HL-60/S4 treated with phorbol 12-myristate 13-acetate at 8.2 ng/mL for 4 days and 3 days (cell line): ENCODE data around the gene FUT1.

Source experiments
- in situ Hi-C: fragments of 300-500 bp; cut with MboI; formaldehyde crosslinking; loops from 2 replicates; pipeline ENCODE4 v1.15.0; 2022; ENCODE audit warnings: low sequenced_read_pairs

Gene FUT1

GRCh38 chr19:48745208-48745995 is 7.0 kb downstream of the FUT1 start:
- in situ Hi-C loops: no loop called here

DNA sequence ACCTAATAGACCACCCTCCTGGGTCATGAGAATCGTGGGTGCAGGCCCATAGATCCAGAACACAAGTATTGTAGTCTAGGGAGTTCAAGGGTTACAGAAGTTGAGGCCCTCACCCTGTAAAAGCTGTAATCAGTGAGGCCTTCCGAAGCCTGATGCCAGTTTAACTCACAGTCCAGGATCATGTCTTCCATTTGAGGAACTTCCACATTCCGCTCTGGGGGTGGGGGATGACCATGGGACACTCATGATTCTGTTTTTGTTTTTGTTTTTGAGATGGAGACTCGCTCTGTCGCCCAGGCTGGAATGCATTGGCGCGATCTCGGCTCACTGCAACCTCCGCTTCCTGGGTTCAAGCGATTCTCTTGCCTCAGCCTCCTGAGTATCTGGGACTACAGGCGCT is 10.3 kb downstream of the FUT1 start:
- in situ Hi-C loops: no loop called here

DNA sequence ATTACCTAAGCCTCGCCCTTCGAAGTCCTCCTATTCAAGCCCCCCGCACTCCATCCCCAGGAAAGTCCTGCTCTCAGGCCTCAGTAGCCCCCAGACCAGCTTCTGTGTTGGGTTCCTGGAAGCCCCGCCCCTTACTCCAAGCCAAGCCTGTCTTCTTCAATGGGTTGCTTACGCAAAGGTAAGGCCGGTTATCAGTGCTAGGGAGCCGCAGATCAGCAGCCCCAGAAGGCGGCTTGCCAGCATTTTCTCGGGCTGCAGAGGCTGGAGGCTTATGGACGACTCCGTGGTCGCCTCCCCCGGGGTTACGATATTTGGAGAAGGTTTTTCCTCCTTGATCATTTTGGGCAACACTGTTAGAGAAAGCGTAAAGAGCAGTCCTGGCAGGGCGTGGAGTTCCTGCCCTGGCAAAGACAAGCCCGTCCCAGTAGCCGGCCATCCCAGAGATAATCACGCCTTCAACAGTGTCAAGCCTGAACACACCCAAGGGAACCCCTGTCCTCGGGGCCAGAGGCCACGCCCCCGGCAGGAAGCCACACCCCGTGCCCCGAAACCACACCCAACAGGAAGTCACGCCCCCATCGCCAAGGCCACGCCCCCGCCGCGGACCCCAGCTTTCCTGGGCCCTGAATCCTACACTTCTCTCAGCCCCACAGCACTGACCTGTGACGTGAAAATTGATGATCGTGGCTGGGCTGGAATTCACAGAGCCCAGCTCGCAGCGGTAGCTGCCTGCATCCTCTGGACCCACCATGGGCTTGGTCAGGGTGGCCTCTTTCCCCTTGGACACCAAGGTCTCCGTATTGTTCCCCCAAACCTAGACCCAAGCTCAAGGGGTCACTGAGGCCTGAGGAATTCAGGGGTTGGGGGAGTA is 11.1 kb downstream of the FUT1 start:
- in situ Hi-C loops: no loop called here

- in situ Hi-C loops: no loop called here
These were observed 12.1 kb downstream of the FUT1 start, which contains the start of gene RASIP1 for GRCh38 chr19:48740164-48740972. TSS of gene RASIP1 (minus strand) at chr19:48740610. CDS start at chr19:48740282, 328 bp downstream.

- in situ Hi-C loops: no loop called here
These were observed 12.9 kb downstream of the FUT1 start for GRCh38 chr19:48739404-48740163.

GRCh38 chr19:48738557-48739403 is 13.7 kb downstream of the FUT1 start:
- in situ Hi-C loops: no loop called here

- in situ Hi-C loops: no loop called here
These were observed 15.0 kb downstream of the FUT1 start for GRCh38 chr19:48737360-48737998.

DNA sequence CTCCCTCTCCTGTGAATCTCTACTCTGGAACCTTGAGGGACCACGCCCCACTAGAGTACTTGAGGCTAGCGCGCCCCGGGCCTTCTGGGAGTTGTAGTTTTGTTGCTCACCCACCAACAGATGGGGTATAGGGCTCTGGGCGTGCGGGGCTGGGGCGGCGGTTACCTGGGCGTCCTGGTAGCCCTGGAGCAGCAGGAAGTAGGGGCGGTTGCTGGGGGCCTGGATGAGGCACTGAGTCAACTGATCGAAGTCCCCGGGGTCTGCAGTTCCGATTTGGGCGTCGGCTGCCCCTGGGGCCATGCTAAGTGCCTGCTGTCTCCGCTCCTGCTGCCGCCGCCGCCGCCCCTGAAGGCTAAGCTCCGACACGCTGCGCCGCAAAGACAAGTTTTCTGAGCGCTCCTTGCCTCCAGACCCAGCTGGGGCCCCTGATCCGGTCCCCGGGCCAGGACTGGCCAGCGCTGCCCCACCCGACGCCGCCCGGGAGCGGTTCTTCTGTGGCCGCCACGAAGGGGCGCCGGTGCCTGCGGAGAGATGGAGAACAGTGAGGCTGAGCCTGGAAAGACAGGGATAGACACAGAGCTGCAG is 17.3 kb downstream of the FUT1 start:
- in situ Hi-C loops: no loop called here

DNA sequence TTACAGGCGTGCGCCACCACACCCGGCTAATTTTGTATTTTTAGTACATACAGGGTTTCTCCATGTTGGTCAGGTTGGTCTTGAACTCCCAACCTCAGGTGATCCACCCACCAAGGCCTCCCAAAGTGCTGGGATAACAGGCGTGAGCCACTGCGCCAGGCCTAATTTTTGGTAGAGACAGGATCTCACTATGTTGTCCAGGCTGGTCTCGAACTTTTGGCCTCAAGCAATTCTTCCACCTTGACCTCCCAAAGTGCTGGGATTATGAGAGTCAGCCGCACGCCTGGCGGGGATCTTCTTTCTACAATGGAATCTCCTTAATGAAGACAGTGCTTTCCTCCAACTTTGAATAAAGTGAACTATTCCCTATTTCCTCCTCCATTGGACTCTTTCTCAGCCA is 17.8 kb downstream of the FUT1 start:
- in situ Hi-C loops: no loop called here

GRCh38 chr19:48731452-48731851 is 21.0 kb downstream of the FUT1 start:
- in situ Hi-C loops: no loop called here

DNA sequence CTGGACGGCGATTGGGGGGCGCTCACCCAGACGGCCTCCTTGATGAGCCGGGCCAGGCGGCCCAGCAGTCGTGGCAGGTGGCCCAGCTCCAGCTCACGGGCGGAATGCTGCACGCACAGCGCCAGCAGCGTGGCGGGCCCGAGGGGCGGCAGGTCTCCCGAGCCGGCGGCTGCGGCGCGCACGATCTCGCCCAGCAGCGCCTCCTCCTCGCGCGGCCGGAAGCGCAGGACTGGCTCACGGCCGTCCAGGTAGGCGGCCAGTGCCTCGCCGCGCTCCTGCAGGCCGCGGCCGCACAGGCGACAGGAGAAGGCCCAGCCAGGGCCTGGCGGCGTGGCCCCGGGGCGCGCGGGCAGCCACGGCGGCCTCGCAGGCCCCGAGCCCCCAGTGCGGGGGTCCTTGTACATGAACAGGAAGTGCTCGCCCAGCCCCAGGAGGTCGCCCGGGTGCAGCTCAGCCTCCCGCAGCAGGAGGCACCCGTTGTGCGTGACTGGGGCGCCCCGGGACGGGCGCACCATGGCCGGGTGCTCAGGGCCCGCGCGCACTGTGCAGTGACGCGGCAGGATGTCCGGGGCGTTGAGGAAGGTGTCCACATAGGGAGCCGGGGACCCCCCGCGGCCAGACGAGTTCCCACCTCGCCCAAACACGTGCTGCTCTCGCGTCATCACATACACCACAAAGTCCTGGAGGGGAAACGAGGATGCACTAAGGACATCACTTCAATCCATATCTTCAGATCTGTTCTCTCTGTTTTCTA is 23.4 kb downstream of the FUT1 start:
- in situ Hi-C loops: no loop called here

GRCh38 chr19:48726556-48726955 is 25.9 kb downstream of the FUT1 start:
- in situ Hi-C loops: no loop called here

DNA sequence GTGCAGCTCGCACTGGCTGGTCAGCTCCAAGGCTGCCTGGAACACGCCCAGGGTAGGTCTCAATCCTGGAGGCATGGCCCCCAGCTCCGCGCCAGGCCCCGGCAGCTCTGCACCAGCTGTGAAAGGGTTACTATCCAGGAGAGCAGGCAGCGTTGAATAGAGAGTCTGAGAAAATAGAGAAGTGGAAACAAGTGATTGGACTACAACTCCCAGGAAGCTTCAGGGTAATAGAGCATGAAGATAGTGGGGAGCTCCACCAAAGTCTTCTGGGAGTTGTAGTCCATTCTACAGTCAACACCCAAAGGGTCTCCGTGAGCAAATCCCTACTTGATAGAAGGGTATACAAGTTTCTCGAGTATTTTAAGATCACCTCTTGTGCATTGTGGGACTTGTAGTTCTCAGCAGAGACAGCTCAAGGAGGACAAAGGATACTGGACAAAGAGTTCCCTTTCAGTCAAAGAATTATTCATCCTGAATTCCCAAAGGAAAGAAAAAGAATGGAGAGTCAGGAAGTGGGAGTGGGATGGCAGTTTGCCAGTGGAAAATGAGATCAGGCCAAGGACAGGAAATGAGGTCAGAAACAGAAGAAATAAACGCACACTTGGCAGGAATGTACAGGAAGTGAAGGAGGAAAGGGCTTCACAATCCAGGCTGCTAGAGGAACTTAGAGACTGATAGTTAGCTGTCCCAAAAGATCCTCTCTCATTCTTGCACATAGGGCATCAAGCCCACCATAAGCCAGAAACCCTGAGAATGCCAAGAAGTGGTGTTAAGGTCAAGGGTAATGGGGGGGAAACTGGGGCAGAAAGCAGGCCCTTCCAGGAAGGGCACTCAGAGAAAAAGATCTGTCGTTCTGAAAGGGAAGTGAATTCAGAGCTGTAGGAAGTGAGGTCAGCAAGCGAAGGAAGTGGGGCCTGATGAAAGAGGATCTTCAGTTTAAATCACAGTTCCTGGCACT is 27.4 kb downstream of the FUT1 start:
- in situ Hi-C loops: no loop called here

- in situ Hi-C loops: no loop called here
These were observed 30.2 kb downstream of the FUT1 start for GRCh38 chr19:48722196-48722708.

DNA sequence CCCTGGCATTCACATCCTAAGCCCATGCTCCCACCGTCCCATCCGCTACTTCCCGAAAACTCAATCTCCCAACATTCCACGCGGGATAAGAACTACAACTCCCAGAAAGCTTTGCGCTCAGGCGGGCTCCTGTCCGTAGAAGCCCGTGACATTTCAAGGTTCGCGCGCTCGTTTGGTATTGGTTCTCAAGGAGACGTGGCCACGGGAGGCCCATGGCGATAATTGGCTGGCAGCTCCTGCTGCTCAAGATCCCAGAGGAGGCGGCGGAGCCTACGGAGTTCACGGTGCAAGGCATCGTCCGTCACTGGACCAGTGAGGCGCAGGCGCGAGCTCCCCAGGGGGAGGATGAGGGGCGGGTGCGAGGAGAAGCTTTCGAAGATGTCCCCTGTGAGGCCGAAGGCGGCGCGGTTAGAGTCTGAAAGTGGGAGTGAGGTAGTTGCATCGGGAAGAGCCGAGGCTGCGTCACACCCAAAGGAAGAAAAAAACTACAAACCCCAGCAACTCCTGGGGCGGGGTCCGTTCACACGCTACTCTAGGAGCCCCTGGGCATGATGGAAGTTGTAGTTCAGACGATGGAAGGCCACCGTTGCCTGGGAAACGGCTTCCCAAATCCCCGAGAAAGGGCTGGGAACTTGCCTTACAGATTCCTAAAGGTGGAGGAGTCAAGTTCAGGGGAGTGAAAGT is 31.7 kb downstream of the FUT1 start:
- in situ Hi-C loops: no loop called here

- in situ Hi-C loops: no loop called here
These were observed 32.2 kb downstream of the FUT1 start for GRCh38 chr19:48720251-48720612.
